SU-DHL-6 (cell line): ENCODE data around the gene NUDT19.

Source experiments
- H2AFZ ChIP-seq: fragments of 200-600 bp; sonication (generic); 2 replicates; pipeline ENCODE4 v1.6.1; 2014; ENCODE audit warnings: low read depth, mild to moderate bottlenecking, moderate library complexity, mixed read lengths, antibody characterized with exemption, low read length; ENCODE audit not compliant: severe bottlenecking
- H3F3A ChIP-seq: fragments of 200-600 bp; shearing (Covaris generic); 2 replicates; pipeline ENCODE4 v1.6.0; 2016; ENCODE audit warnings: antibody characterized with exemption, mild to moderate bottlenecking; ENCODE audit not compliant: insufficient read depth
- H3K27ac ChIP-seq: fragments of 200-600 bp; sonication (generic); 2 replicates; pipeline ENCODE4 v1.5.1; 2016; ENCODE audit warnings: low read depth, mild to moderate bottlenecking, low read length, moderate library complexity, mixed read lengths
- H3K27me3 ChIP-seq: fragments of 200-600 bp; sonication (generic), shearing (Covaris generic); 2 replicates; pipeline ENCODE4 v1.6.0; 2014; ENCODE audit warnings: mild to moderate bottlenecking, low read length
- H3K36me3 ChIP-seq: fragments of 200-600 bp; sonication (generic); 2 replicates; pipeline ENCODE4 v1.6.1; 2014; ENCODE audit warnings: mild to moderate bottlenecking, low read length, mixed read lengths
- H3K4me2 ChIP-seq: fragments of 300-600, 200-600 bp; shearing (Covaris generic), sonication (generic); 2 replicates; pipeline ENCODE4 v1.6.0; 2014; ENCODE audit warnings: low read length, low read depth, mild to moderate bottlenecking; ENCODE audit not compliant: poor library complexity, severe bottlenecking
- H3K4me3 ChIP-seq: fragments of 200-600 bp; sonication (generic); 2 replicates; pipeline ENCODE4 v1.5.1; 2014; ENCODE audit warnings: antibody characterized with exemption, low read length, mild to moderate bottlenecking, mixed read lengths; ENCODE audit not compliant: insufficient read depth, poor library complexity, severe bottlenecking
- H3K79me2 ChIP-seq: fragments of 200-600 bp; sonication (generic); 2 replicates; pipeline ENCODE4 v1.6.1; 2014; ENCODE audit warnings: mild to moderate bottlenecking, low read length, moderate library complexity; ENCODE audit not compliant: insufficient read depth
- H3K9ac ChIP-seq: fragments of 200-600 bp; sonication (generic); 2 replicates; pipeline ENCODE4 v1.7.0; 2014; ENCODE audit warnings: mild to moderate bottlenecking, low read length
- H3K9me2 ChIP-seq: fragments of 200-600 bp; sonication (generic); replicated peaks from 2 replicates; pipeline ENCODE4 v1.6.1; 2014; ENCODE audit warnings: low read length; ENCODE audit not compliant: insufficient read depth
- H3K9me3 ChIP-seq: fragments of 200-600 bp; sonication (generic); 2 replicates; pipeline ENCODE4 v1.6.1; 2014; ENCODE audit warnings: low read length, mixed read lengths; ENCODE audit not compliant: insufficient read depth
- H4K20me1 ChIP-seq: fragments of 200-600 bp; sonication (generic); 2 replicates; pipeline ENCODE4 v1.6.1; 2014; ENCODE audit warnings: low read depth, mild to moderate bottlenecking, antibody characterized with exemption, low read length, moderate library complexity, mixed read lengths
- EZH2phosphoT487 ChIP-seq: fragments of 200-600 bp; sonication (generic), shearing (Covaris generic); conservative IDR thresholded peaks from 2 replicates; pipeline ENCODE4 v1.6.1; 2018; ENCODE audit warnings: mild to moderate bottlenecking, antibody characterized with exemption, low read length, moderate library complexity, mixed read lengths
- TF ChIP-seq, protein P1 (sequence below): fragments of 200-600 bp; sonication (generic); IDR thresholded peaks from one replicate; pipeline ENCODE4 v1.5.1; 2017; ENCODE audit warnings: antibody characterized with exemption, mild to moderate bottlenecking, low read length, moderate library complexity; ENCODE audit not compliant: insufficient read depth, poor library complexity, severe bottlenecking

NUDT19 gene

DNA sequence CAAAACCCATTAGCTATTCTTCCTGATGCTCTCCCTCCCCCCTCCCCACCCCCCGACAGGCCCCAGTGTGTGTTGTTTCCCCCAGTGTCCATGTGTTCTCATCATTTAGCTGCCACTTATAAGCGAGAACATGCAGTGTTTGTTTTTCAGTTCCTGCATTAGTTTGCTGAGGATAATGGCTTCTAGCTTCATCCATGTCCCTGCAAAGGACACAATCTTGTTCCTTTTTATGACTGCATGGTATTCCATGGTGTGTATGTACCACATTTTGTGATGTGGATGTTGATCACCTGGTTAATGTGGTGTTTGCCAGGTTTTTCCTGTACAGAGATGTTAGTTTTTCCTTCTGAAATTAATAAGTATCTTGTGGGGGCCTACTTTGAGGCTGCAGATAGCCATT is 59.4 kb downstream of the NUDT19 start:
- H3K4me2 ChIP-seq = no peak overlapping the region
- no peak overlapping the region for H3K4me3 ChIP-seq
- no peaks in the 10 kb centered on the region for H3K27me3 ChIP-seq
- H3K27ac ChIP-seq = no peak overlapping the region
- no peak for TF ChIP-seq EZH2phosphoT487
- TF ChIP-seq, protein P1, sequence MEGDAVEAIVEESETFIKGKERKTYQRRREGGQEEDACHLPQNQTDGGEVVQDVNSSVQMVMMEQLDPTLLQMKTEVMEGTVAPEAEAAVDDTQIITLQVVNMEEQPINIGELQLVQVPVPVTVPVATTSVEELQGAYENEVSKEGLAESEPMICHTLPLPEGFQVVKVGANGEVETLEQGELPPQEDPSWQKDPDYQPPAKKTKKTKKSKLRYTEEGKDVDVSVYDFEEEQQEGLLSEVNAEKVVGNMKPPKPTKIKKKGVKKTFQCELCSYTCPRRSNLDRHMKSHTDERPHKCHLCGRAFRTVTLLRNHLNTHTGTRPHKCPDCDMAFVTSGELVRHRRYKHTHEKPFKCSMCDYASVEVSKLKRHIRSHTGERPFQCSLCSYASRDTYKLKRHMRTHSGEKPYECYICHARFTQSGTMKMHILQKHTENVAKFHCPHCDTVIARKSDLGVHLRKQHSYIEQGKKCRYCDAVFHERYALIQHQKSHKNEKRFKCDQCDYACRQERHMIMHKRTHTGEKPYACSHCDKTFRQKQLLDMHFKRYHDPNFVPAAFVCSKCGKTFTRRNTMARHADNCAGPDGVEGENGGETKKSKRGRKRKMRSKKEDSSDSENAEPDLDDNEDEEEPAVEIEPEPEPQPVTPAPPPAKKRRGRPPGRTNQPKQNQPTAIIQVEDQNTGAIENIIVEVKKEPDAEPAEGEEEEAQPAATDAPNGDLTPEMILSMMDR = no peak
- H2AFZ ChIP-seq = no peak overlapping the region
- H3K9me2 ChIP-seq = no peaks in the 10 kb centered on the region
- no peak overlapping the region for H3K9ac ChIP-seq
- no peaks in the 10 kb centered on the region for H3F3A ChIP-seq
- no peaks in the 10 kb centered on the region for H4K20me1 ChIP-seq
- H3K79me2 ChIP-seq = no peaks in the 10 kb centered on the region
- H3K36me3 ChIP-seq = no peaks in the 10 kb centered on the region
- no peaks in the 10 kb centered on the region for H3K9me3 ChIP-seq

DNA sequence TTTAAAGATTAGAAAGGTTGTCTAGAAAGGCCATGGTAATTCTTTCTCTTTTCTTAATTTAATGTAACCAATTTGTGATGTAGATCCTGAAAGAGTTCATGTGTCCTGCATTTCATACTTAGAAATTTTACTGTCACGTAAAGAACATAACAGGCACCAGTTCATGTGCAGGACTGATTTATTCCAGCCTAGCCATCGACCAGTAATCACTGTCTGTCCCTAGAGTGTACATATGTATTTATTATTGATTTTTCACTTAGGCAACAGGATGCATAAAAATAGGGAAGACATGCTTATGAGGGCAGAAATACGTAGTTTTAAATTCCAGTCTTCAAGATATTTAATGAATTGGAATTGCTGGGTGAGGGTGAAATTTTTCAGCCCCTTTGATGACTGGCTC is 65.6 kb downstream of the NUDT19 start:
- H3K9me3 ChIP-seq = peaks cover 14% of the 10 kb centered on the region
- H3K4me3 ChIP-seq = no peak overlapping the region
- no peak overlapping the region for H3K9ac ChIP-seq
- H3K4me2 ChIP-seq = no peak overlapping the region
- H4K20me1 ChIP-seq = no peaks in the 10 kb centered on the region
- TF ChIP-seq, protein P1 = no peak
- TF ChIP-seq EZH2phosphoT487 = no peak
- H2AFZ ChIP-seq = no peak overlapping the region
- H3K79me2 ChIP-seq = no peaks in the 10 kb centered on the region
- H3F3A ChIP-seq = no peaks in the 10 kb centered on the region
- H3K9me2 ChIP-seq = no peaks in the 10 kb centered on the region
- H3K36me3 ChIP-seq = no peaks in the 10 kb centered on the region
- H3K27me3 ChIP-seq = no peaks in the 10 kb centered on the region
- H3K27ac ChIP-seq = no peak overlapping the region
